PC-9 (cell line): ENCODE results near the gene ERCC6L2. TPM values are rescaled to one million over a fixed set of nuclear protein-coding genes. Genes with fewer than 3 reads are reported as not detected.

Source experiments
- BruUV-seq: library from RNA; stranded (reverse); fragments of 400-500 nt; replicated peaks from 2 replicates; lab custom pipeline; 2021; lab: Mats Ljungman, UMichigan
- CTCF ChIA-PET: fragments of 300-600 bp; sonication (Branson Sonifier 250); formaldehyde crosslinking; loops from one replicate; lab custom pipeline; 2022; ENCODE audit warnings: antibody characterized with exemption; lab: Charles Lee
- POLR2A ChIA-PET: fragments of 300-600 bp; sonication (Branson Sonifier 250); formaldehyde crosslinking; loops from one replicate; lab custom pipeline; 2022; ENCODE audit warnings: antibody characterized with exemption; ENCODE audit not compliant: unreplicated experiment; lab: Charles Lee
- DNase-seq, 2 experiments: peaks; one replicate each; pipeline versions ENCODE4 v3.0.0 to v3.0.0-alpha.2; 2015 to 2022; ENCODE audit warnings: mixed read lengths in 1 of 2
- H2AFZ ChIP-seq: fragments of 200-600 bp; sonication (generic); 2 replicates; pipeline ENCODE4 v1.8.1; 2017; ENCODE audit warnings: antibody characterized with exemption
- H3F3A ChIP-seq: fragments of 200-600 bp; sonication (generic); 2 replicates; pipeline ENCODE4 v1.8.1; 2017; ENCODE audit warnings: antibody characterized with exemption, mild to moderate bottlenecking, low read depth; ENCODE audit not compliant: insufficient read depth
- H3K27ac ChIP-seq: fragments of 200-600 bp; sonication (generic); 2 replicates; pipeline ENCODE4 v1.6.1; 2016; ENCODE audit warnings: mixed run types
- H3K27me3 ChIP-seq: fragments of 200-600 bp; sonication (generic); 2 replicates; pipeline ENCODE4 v1.6.1; 2016; ENCODE audit warnings: low read depth, mixed run types; ENCODE audit not compliant: insufficient read depth
- H3K36me3 ChIP-seq: fragments of 200-600 bp; sonication (generic); 2 replicates; pipeline ENCODE4 v1.6.1; 2016; ENCODE audit warnings: low read depth, mixed run types
- H3K4me1 ChIP-seq: fragments of 200-600 bp; sonication (generic); replicated peaks from 2 replicates; pipeline ENCODE4 v1.6.1; 2016; ENCODE audit warnings: mixed run types; ENCODE audit not compliant: insufficient read depth
- H3K4me2 ChIP-seq: fragments of 200-600 bp; sonication (generic); 2 replicates; pipeline ENCODE4 v1.6.1; 2017; ENCODE audit warnings: mixed run types
- H3K4me3 ChIP-seq: fragments of 200-600 bp; sonication (generic); 2 replicates; pipeline ENCODE4 v1.6.1; 2016; ENCODE audit warnings: mixed run types
- H3K79me2 ChIP-seq: fragments of 200-600 bp; sonication (generic); 2 replicates; pipeline ENCODE4 v1.6.1; 2017; ENCODE audit warnings: low read depth, mixed run types
- H3K9me2 ChIP-seq: fragments of 200-600 bp; sonication (generic); 2 replicates; pipeline ENCODE4 v1.8.1; 2017; ENCODE audit warnings: mild to moderate bottlenecking; ENCODE audit not compliant: insufficient read depth
- H3K9me3 ChIP-seq: fragments of 200-600 bp; sonication (generic); 2 replicates; pipeline ENCODE4 v1.8.1; 2016; ENCODE audit warnings: low read depth; ENCODE audit not compliant: insufficient read depth
- H4K20me1 ChIP-seq: fragments of 200-600 bp; sonication (generic); 2 replicates; pipeline ENCODE4 v1.8.1; 2017; ENCODE audit not compliant: insufficient read depth
- CTCF ChIP-seq: fragments of 200-600 bp; sonication (generic); conservative IDR thresholded peaks from 2 replicates; pipeline ENCODE4 v1.6.1; 2017; ENCODE audit warnings: mixed run types, antibody characterized with exemption, mild to moderate bottlenecking, moderate library complexity
- EZH2 ChIP-seq: fragments of 200-600 bp; sonication (generic); IDR thresholded peaks from 2 replicates; pipeline ENCODE4 v1.8.0; 2017; ENCODE audit warnings: antibody characterized with exemption, low read depth
- intact Hi-C: fragments of 100-400 bp; cut with micrococcal nuclease; formaldehyde crosslinking; loops from one replicate; pipeline ENCODE4 v1.10.0; 2022; ENCODE audit not compliant: unreplicated experiment
- total RNA-seq: library from RNA; stranded (reverse); gene quantifications from 2 replicates; pipeline ENCODE4 v1.2.3, GENCODE V29; 2021

ERCC6L2 gene
- total RNA-seq, 1 experiment from 2014 or later, result 41.4 TPM

GRCh38 chr9:95939472-95939871 lies 64.0 kb downstream of the ERCC6L2 start:
- no TSS peak for BruUV-seq
- intact Hi-C loops, result no loop called here
- Histone ChIP-seq H3K27me3 (no peaks in the 10 kb centered on the region), H2AFZ (no peak overlapping the region), H3K79me2 (no peaks in the 10 kb centered on the region), H3K9me3 (no peaks in the 10 kb centered on the region), H3K4me1 (no peaks in the 10 kb centered on the region), H3F3A (no peaks in the 10 kb centered on the region), H3K4me3 (no peak overlapping the region), H3K36me3 (peaks cover 19% of the 10 kb centered on the region), H3K4me2 (no peak overlapping the region), H3K9me2 (no peaks in the 10 kb centered on the region), H4K20me1 (peaks cover 11% of the 10 kb centered on the region; the same call in 1 of the 2 replicates), H3K27ac (no peak overlapping the region)
- no peak for TF ChIP-seq CTCF
- TF ChIP-seq EZH2, result no peak
- ChIA-PET POLR2A (no interaction called here), CTCF (no interaction called here)
- no peak for DNase-seq

GRCh38 chr9:95940265-95940664 lies 64.8 kb downstream of the ERCC6L2 start:
- Histone ChIP-seq H3K27me3 (no peaks in the 10 kb centered on the region), H3K4me1 (no peaks in the 10 kb centered on the region), H3K4me3 (no peak overlapping the region), H3K9me3 (no peaks in the 10 kb centered on the region), H4K20me1 (peaks cover 11% of the 10 kb centered on the region; the same call in 1 of the 2 replicates), H3K79me2 (no peaks in the 10 kb centered on the region), H3K9me2 (no peaks in the 10 kb centered on the region), H3K27ac (no peak overlapping the region), H3F3A (no peaks in the 10 kb centered on the region), H2AFZ (no peak overlapping the region), H3K4me2 (no peak overlapping the region), H3K36me3 (peaks cover 19% of the 10 kb centered on the region)
- DNase-seq, result no peak
- BruUV-seq, result no TSS peak
- ChIA-PET CTCF (no interaction called here), POLR2A (no interaction called here)
- TF ChIP-seq CTCF, result no peak
- TF ChIP-seq EZH2, result no peak
- intact Hi-C loops, result no loop called here

- intact Hi-C loops, result no loop called here
- H3K4me1 ChIP-seq, result no peaks in the 10 kb centered on the region
- H3K4me2 ChIP-seq, result no peak overlapping the region
- no peak overlapping the region for H3K4me3 ChIP-seq
- TF ChIP-seq EZH2 (no peak), CTCF (no peak)
- H4K20me1 ChIP-seq, result peaks cover 11% of the 10 kb centered on the region; the same call in 1 of the 2 replicates
- no peak for DNase-seq
- ChIA-PET CTCF (no interaction called here), POLR2A (no interaction called here)
- H3K9me2 ChIP-seq, result no peaks in the 10 kb centered on the region
- H3F3A ChIP-seq, result no peaks in the 10 kb centered on the region
- H3K79me2 ChIP-seq, result no peaks in the 10 kb centered on the region
- H3K27ac ChIP-seq, result no peak overlapping the region
- H2AFZ ChIP-seq, result no peak overlapping the region
- H3K36me3 ChIP-seq, result peaks cover 19% of the 10 kb centered on the region
- H3K27me3 ChIP-seq, result no peaks in the 10 kb centered on the region
- no peaks in the 10 kb centered on the region for H3K9me3 ChIP-seq
- no TSS peak for BruUV-seq
These were observed 66.5 kb downstream of the ERCC6L2 start for GRCh38 chr9:95942016-95942415.
